Hypothalamus (tissue), 51 donors: ENCODE results near the gene TMEM185B.

Experiments
- DNase-seq, 51 donors: peaks; one replicate each; lab custom pipeline; 2025; lab: John Stamatoyannopoulos, UW

TMEM185B gene

GRCh38 chr2:120252225-120253020 is 29.2 kb upstream of the TMEM185B start, which contains the start of gene RALB:
TSS of gene RALB (plus strand) at chr2:120252852. CDS start at chr2:120278665, 25,813 bp downstream.
- peak; percentile 72 to 100 (median 98) for DNase-seq

- peak in 1 of 51 donors; percentile 43 for DNase-seq
Measured at GRCh38 chr2:120251880-120252224, 28.7 kb upstream of the TMEM185B start.

GRCh38 chr2:120251078-120251477 is 27.9 kb upstream of the TMEM185B start:
- no peak for DNase-seq

GRCh38 chr2:120250640-120251039 is 27.4 kb upstream of the TMEM185B start:
- DNase-seq, result no peak

GRCh38 chr2:120247851-120248250 is 24.7 kb upstream of the TMEM185B start:
- DNase-seq, result no peak

GRCh38 chr2:120246546-120247300 is 23.5 kb upstream of the TMEM185B start:
- no peak for DNase-seq

GRCh38 chr2:120245520-120246332 is 22.5 kb upstream of the TMEM185B start:
- no peak for DNase-seq

- DNase-seq, result no peak
Measured at GRCh38 chr2:120244656-120245519, 21.7 kb upstream of the TMEM185B start.

GRCh38 chr2:120243875-120244553 is 20.8 kb upstream of the TMEM185B start:
- no peak for DNase-seq

- no peak for DNase-seq
Measured at GRCh38 chr2:120243211-120243610, 20.0 kb upstream of the TMEM185B start.

GRCh38 chr2:120241684-120242083 is 18.5 kb upstream of the TMEM185B start:
- no peak for DNase-seq

- DNase-seq, result no peak
Measured at GRCh38 chr2:120240901-120241429, 17.8 kb upstream of the TMEM185B start.

GRCh38 chr2:120239488-120240287 is 16.5 kb upstream of the TMEM185B start:
- DNase-seq, result no peak

- no peak for DNase-seq
Measured at GRCh38 chr2:120238728-120239487, 15.7 kb upstream of the TMEM185B start.

GRCh38 chr2:120237491-120237902 is 14.3 kb upstream of the TMEM185B start:
- no peak for DNase-seq

GRCh38 chr2:120236791-120237190 is 13.6 kb upstream of the TMEM185B start:
- no peak for DNase-seq

GRCh38 chr2:120236316-120236715 is 13.1 kb upstream of the TMEM185B start:
- no peak for DNase-seq

- no peak for DNase-seq
Measured at GRCh38 chr2:120235681-120236080, 12.5 kb upstream of the TMEM185B start.
